KG1 (cell line): ENCODE data around the gene SMG5.

Experiments used
- DNase-seq: peaks from one replicate; lab custom pipeline; 2025; lab: John Stamatoyannopoulos, UW

SMG5 gene

GRCh38 chr1:156281693-156282478 is 739 bp downstream of the SMG5 start:
- DNase-seq, result no peak

- no peak for DNase-seq
Observed at GRCh38 chr1:156281281-156281680, 1.3 kb downstream of the SMG5 start.

- no peak for DNase-seq
Observed at GRCh38 chr1:156279837-156280236, 2.8 kb downstream of the SMG5 start.

GRCh38 chr1:156276966-156277381 is 5.7 kb downstream of the SMG5 start:
- no peak for DNase-seq

- DNase-seq, result no peak
Observed at GRCh38 chr1:156276532-156276931, 6.1 kb downstream of the SMG5 start.

GRCh38 chr1:156270314-156270713 is 12.3 kb downstream of the SMG5 start:
- no peak for DNase-seq

- DNase-seq, result no peak
Observed at GRCh38 chr1:156268336-156268735, 14.3 kb downstream of the SMG5 start.

GRCh38 chr1:156266051-156266450 is 16.6 kb downstream of the SMG5 start:
- DNase-seq, result no peak

GRCh38 chr1:156263288-156263655 is 19.4 kb downstream of the SMG5 start:
- no peak for DNase-seq

- no peak for DNase-seq
Observed at GRCh38 chr1:156262461-156263287, 20.0 kb downstream of the SMG5 start.

- DNase-seq, result no peak
Observed at GRCh38 chr1:156260896-156261295, 21.7 kb downstream of the SMG5 start.

GRCh38 chr1:156259805-156260204 is 22.8 kb downstream of the SMG5 start:
- no peak for DNase-seq

- no peak for DNase-seq
Observed at GRCh38 chr1:156258859-156259258, 23.8 kb downstream of the SMG5 start.

- DNase-seq, result no peak
Observed at GRCh38 chr1:156257711-156258110, 24.9 kb downstream of the SMG5 start.

GRCh38 chr1:156253634-156254033 is 29.0 kb downstream of the SMG5 start:
- DNase-seq, result no peak

- peak; percentile 40 for DNase-seq
Observed at GRCh38 chr1:156251527-156251926, 31.1 kb downstream of the SMG5 start.

GRCh38 chr1:156249593-156249992 is 33.0 kb downstream of the SMG5 start:
- DNase-seq, result no peak

GRCh38 chr1:156248323-156248683 is 34.3 kb downstream of the SMG5 start:
- no peak for DNase-seq

GRCh38 chr1:156247460-156248322 is 34.9 kb downstream of the SMG5 start, which contains the start of gene PAQR6:
Gene PAQR6 (minus strand): TSS chr1:156248056. CDS start chr1:156246731, 1,325 bp downstream.
- DNase-seq, result no peak

- DNase-seq, result no peak
Observed at GRCh38 chr1:156246781-156247459, 35.7 kb downstream of the SMG5 start.

GRCh38 chr1:156246241-156246780 is 36.3 kb downstream of the SMG5 start:
- DNase-seq, result no peak
